Measurements from ENCODE around the gene MAP1LC3B2.

The MAP1LC3B2 gene

GRCh38 chr12:116537101-116537904 is 21.9 kb upstream of the MAP1LC3B2 start:
- WGBS, result 95% methylated on average over 15 of the region's 15 CpGs
- Histone ChIP-seq H3K79me1 (replicated peaks; ENCODE audit: low read length, poor library complexity, severe bottlenecking) (no peaks in the 10 kb centered on the region), H2AFZ (ENCODE audit: low read depth, low read length) (no peak overlapping the region), H3K23ac (ENCODE audit: low read length in 2 of 2) (no peak overlapping the region), H3K4me2 (ENCODE audit: low read length, poor library complexity, severe bottlenecking) (no peak overlapping the region), H3K27ac (ENCODE audit: low read length, poor library complexity, severe bottlenecking) (no peak overlapping the region), H4K91ac (ENCODE audit: low read length) (no peak overlapping the region), H2BK5ac (ENCODE audit: low read depth, low read length, poor library complexity, severe bottlenecking) (no peak overlapping the region), H3K4me1 (ENCODE audit: control insufficient read depth, insufficient read depth, low read depth, low read length) (peaks cover 28% of the 10 kb centered on the region), H3K14ac (ENCODE audit: low read length in 2 of 2) (no peak overlapping the region), H4K8ac (ENCODE audit: low read length) (no peak overlapping the region), H3K36me3 (ENCODE audit: control insufficient read depth in 1 of 2, insufficient read depth in 2 of 2, low read depth in 1 of 2, low read length in 2 of 2) (no peaks in the 10 kb centered on the region), H3K4me3 (ENCODE audit: insufficient read depth in 1 of 2, low read depth in 1 of 2, low read length in 2 of 2) (no peak overlapping the region), H2BK12ac (ENCODE audit: low read length in 2 of 2) (peak overlapping the region in 1 of 2 experiments; percentile 48), H2BK15ac (ENCODE audit: low read depth, poor library complexity, severe bottlenecking) (no peak overlapping the region), H3K9me3 (ENCODE audit: control insufficient read depth, low read length) (no peaks in the 10 kb centered on the region), H2BK120ac (ENCODE audit: low read depth, low read length) (no peak overlapping the region), H3K27me3 (ENCODE audit: control insufficient read depth in 1 of 2, insufficient read depth in 1 of 2, low read length in 2 of 2) (peaks cover 0 to 4% of the 10 kb centered on the region in 2 experiments), H3K9ac (ENCODE audit: low read length) (no peak overlapping the region), H2AK5ac (ENCODE audit: low read length, severe bottlenecking) (peak overlapping the region; percentile 31), H3K4ac (ENCODE audit: low read depth in 1 of 2, low read length in 2 of 2) (no peak overlapping the region), H3K18ac (ENCODE audit: low read depth in 1 of 2, low read length in 2 of 2) (no peak overlapping the region)
- DNase-seq, result no peak

- H3K4me2 ChIP-seq (ENCODE audit: low read length, poor library complexity, severe bottlenecking), result no peak overlapping the region
- peak overlapping the region in 1 of 2 experiments; percentile 5 for H3K4ac ChIP-seq (ENCODE audit: low read depth in 1 of 2, low read length in 2 of 2)
- no peak overlapping the region for H3K14ac ChIP-seq (ENCODE audit: low read length in 2 of 2)
- no peaks in the 10 kb centered on the region for H3K36me3 ChIP-seq (ENCODE audit: control insufficient read depth in 1 of 2, insufficient read depth in 2 of 2, low read depth in 1 of 2, low read length in 2 of 2)
- no peak overlapping the region for H3K27ac ChIP-seq (ENCODE audit: low read length, poor library complexity, severe bottlenecking)
- H2AFZ ChIP-seq (ENCODE audit: low read depth, low read length), result no peak overlapping the region
- no peak overlapping the region for H2BK15ac ChIP-seq (ENCODE audit: low read depth, poor library complexity, severe bottlenecking)
- H3K18ac ChIP-seq (ENCODE audit: low read depth in 1 of 2, low read length in 2 of 2), result peak overlapping the region in 1 of 2 experiments; percentile 40
- no peak overlapping the region for H3K23ac ChIP-seq (ENCODE audit: low read length in 2 of 2)
- no peak for DNase-seq
- peaks cover 27% of the 10 kb centered on the region for H3K4me1 ChIP-seq (ENCODE audit: control insufficient read depth, insufficient read depth, low read depth, low read length)
- H4K91ac ChIP-seq (ENCODE audit: low read length), result no peak overlapping the region
- H3K9ac ChIP-seq (ENCODE audit: low read length), result no peak overlapping the region
- H3K9me3 ChIP-seq (ENCODE audit: control insufficient read depth, low read length), result no peaks in the 10 kb centered on the region
- H3K79me1 ChIP-seq (replicated peaks; ENCODE audit: low read length, poor library complexity, severe bottlenecking), result no peaks in the 10 kb centered on the region
- H2BK120ac ChIP-seq (ENCODE audit: low read depth, low read length), result peak overlapping the region; percentile 11
- H2BK5ac ChIP-seq (ENCODE audit: low read depth, low read length, poor library complexity, severe bottlenecking), result no peak overlapping the region
- WGBS, result 89% methylated on average over 1 of the region's 1 CpG
- peak overlapping the region; percentile 27 for H2AK5ac ChIP-seq (ENCODE audit: low read length, severe bottlenecking)
- no peak overlapping the region for H3K4me3 ChIP-seq (ENCODE audit: insufficient read depth in 1 of 2, low read depth in 1 of 2, low read length in 2 of 2)
- H3K27me3 ChIP-seq (ENCODE audit: control insufficient read depth in 1 of 2, insufficient read depth in 1 of 2, low read length in 2 of 2), result no peaks in the 10 kb centered on the region
- H4K8ac ChIP-seq (ENCODE audit: low read length), result no peak overlapping the region
- H2BK12ac ChIP-seq (ENCODE audit: low read length in 2 of 2), result peak overlapping the region in 1 of 2 experiments; percentile 51
Observed at GRCh38 chr12:116538076-116538591, 21.0 kb upstream of the MAP1LC3B2 start.

DNA sequence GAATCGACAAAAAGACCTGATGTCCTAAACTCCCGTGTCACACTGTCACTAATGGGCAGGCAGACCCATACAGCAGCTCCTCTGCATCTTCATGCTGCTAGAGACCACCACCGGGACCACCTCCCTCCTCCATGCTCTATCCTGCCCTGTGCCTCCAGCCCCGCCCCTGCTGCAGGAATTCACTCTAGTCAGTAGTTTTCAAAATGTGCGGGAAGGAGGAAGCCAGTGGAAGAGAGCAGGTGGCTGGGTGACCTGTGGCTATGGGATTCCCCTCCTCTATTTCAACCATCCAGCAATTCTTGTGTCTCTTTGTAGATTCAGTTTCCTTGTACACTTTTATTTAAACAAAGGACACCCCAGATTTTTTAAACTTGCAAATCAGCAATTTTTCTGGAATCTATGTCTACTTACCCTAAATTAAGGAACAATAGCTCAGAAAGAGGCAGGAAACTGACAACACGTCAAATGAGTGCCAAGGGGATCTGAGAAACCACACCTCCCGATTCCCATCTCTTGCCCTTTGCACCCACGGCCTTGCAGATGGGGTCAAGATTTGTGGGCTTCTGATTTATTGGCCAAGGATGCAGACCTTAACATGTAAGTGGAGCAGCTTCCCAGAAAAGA is 20.4 kb upstream of the MAP1LC3B2 start:
- Histone ChIP-seq H3K23ac (ENCODE audit: low read length in 2 of 2) (no peak overlapping the region), H3K4me1 (ENCODE audit: control insufficient read depth, insufficient read depth, low read depth, low read length) (peaks cover 23% of the 10 kb centered on the region), H2BK120ac (ENCODE audit: low read depth, low read length) (peak overlapping the region; percentile 11), H3K36me3 (ENCODE audit: control insufficient read depth in 1 of 2, insufficient read depth in 2 of 2, low read depth in 1 of 2, low read length in 2 of 2) (no peaks in the 10 kb centered on the region), H4K8ac (ENCODE audit: low read length) (no peak overlapping the region), H3K4me2 (ENCODE audit: low read length, poor library complexity, severe bottlenecking) (no peak overlapping the region), H2AK5ac (ENCODE audit: low read length, severe bottlenecking) (peak overlapping the region; percentile 27), H2BK5ac (ENCODE audit: low read depth, low read length, poor library complexity, severe bottlenecking) (no peak overlapping the region), H3K9me3 (ENCODE audit: control insufficient read depth, low read length) (no peaks in the 10 kb centered on the region), H3K9ac (ENCODE audit: low read length) (no peak overlapping the region), H2BK12ac (ENCODE audit: low read length in 2 of 2) (peak overlapping the region; percentile 51 to 68), H3K4me3 (ENCODE audit: insufficient read depth in 1 of 2, low read depth in 1 of 2, low read length in 2 of 2) (no peak overlapping the region), H3K27me3 (ENCODE audit: control insufficient read depth in 1 of 2, insufficient read depth in 1 of 2, low read length in 2 of 2) (no peaks in the 10 kb centered on the region), H2AFZ (ENCODE audit: low read depth, low read length) (no peak overlapping the region), H3K18ac (ENCODE audit: low read depth in 1 of 2, low read length in 2 of 2) (peak overlapping the region; percentile 40 to 50), H4K91ac (ENCODE audit: low read length) (peak overlapping the region; percentile 60), H2BK15ac (ENCODE audit: low read depth, poor library complexity, severe bottlenecking) (no peak overlapping the region), H3K79me1 (replicated peaks; ENCODE audit: low read length, poor library complexity, severe bottlenecking) (no peaks in the 10 kb centered on the region), H3K27ac (ENCODE audit: low read length, poor library complexity, severe bottlenecking) (no peak overlapping the region), H3K14ac (ENCODE audit: low read length in 2 of 2) (peak overlapping the region in 1 of 2 experiments; percentile 74), H3K4ac (ENCODE audit: low read depth in 1 of 2, low read length in 2 of 2) (peak overlapping the region; percentile 5 to 56)
- DNase-seq, result no peak
- 42% methylated on average over 5 of the region's 8 CpGs for WGBS

- H3K79me1 ChIP-seq (replicated peaks; ENCODE audit: low read length, poor library complexity, severe bottlenecking), result no peaks in the 10 kb centered on the region
- H3K14ac ChIP-seq (ENCODE audit: low read length in 2 of 2), result no peak overlapping the region
- H3K4me2 ChIP-seq (ENCODE audit: low read length, poor library complexity, severe bottlenecking), result no peak overlapping the region
- H3K27me3 ChIP-seq (ENCODE audit: control insufficient read depth in 1 of 2, insufficient read depth in 1 of 2, low read length in 2 of 2), result no peaks in the 10 kb centered on the region
- DNase-seq, result peak; percentile 84
- peak overlapping the region in 1 of 2 experiments; percentile 10 for H3K18ac ChIP-seq (ENCODE audit: low read depth in 1 of 2, low read length in 2 of 2)
- peak overlapping the region in 1 of 2 experiments; percentile 89 for H2BK12ac ChIP-seq (ENCODE audit: low read length in 2 of 2)
- H3K36me3 ChIP-seq (ENCODE audit: control insufficient read depth in 1 of 2, insufficient read depth in 2 of 2, low read depth in 1 of 2, low read length in 2 of 2), result no peaks in the 10 kb centered on the region
- no peak overlapping the region for H3K27ac ChIP-seq (ENCODE audit: low read length, poor library complexity, severe bottlenecking)
- H2BK15ac ChIP-seq (ENCODE audit: low read depth, poor library complexity, severe bottlenecking), result peak overlapping the region; percentile 6
- peak overlapping the region; percentile 81 for H4K8ac ChIP-seq (ENCODE audit: low read length)
- no peaks in the 10 kb centered on the region for H3K9me3 ChIP-seq (ENCODE audit: control insufficient read depth, low read length)
- no peak overlapping the region for H2BK5ac ChIP-seq (ENCODE audit: low read depth, low read length, poor library complexity, severe bottlenecking)
- H3K4me3 ChIP-seq (ENCODE audit: insufficient read depth in 1 of 2, low read depth in 1 of 2, low read length in 2 of 2), result no peak overlapping the region
- H3K4ac ChIP-seq (ENCODE audit: low read depth in 1 of 2, low read length in 2 of 2), result no peak overlapping the region
- no peak overlapping the region for H2AFZ ChIP-seq (ENCODE audit: low read depth, low read length)
- no peak overlapping the region for H2BK120ac ChIP-seq (ENCODE audit: low read depth, low read length)
- H3K23ac ChIP-seq (ENCODE audit: low read length in 2 of 2), result no peak overlapping the region
- no peak overlapping the region for H2AK5ac ChIP-seq (ENCODE audit: low read length, severe bottlenecking)
- peaks cover 21% of the 10 kb centered on the region for H3K4me1 ChIP-seq (ENCODE audit: control insufficient read depth, insufficient read depth, low read depth, low read length)
- H4K91ac ChIP-seq (ENCODE audit: low read length), result no peak overlapping the region
- WGBS, result 0% methylated on average over 1 of the region's 1 CpG
- H3K9ac ChIP-seq (ENCODE audit: low read length), result no peak overlapping the region
Observed at GRCh38 chr12:116539361-116539771, 19.8 kb upstream of the MAP1LC3B2 start.
